Suprapubic skin (tissue), 3 donors: ENCODE results near the gene GPC5.

Source experiments
- CTCF ChIP-seq, 2 donors: fragments of 200-600 bp in 1 of 2; fragments of 450-650 bp in 1 of 2; sonication (generic) in 1 of 2; IDR thresholded peaks; one replicate each; pipeline ENCODE4 v1.5.1; 2016 to 2019; ENCODE audit warnings: antibody characterized with exemption in 2 of 2, mild to moderate bottlenecking in 1 of 2, moderate library complexity in 1 of 2
- POLR2A ChIP-seq, 2 donors: fragments of 450-650 bp; IDR thresholded peaks; one replicate each; pipeline ENCODE4 v1.6.1; 2017; ENCODE audit warnings: antibody characterized with exemption in 2 of 2, mild to moderate bottlenecking in 2 of 2, moderate library complexity in 2 of 2

DNA sequence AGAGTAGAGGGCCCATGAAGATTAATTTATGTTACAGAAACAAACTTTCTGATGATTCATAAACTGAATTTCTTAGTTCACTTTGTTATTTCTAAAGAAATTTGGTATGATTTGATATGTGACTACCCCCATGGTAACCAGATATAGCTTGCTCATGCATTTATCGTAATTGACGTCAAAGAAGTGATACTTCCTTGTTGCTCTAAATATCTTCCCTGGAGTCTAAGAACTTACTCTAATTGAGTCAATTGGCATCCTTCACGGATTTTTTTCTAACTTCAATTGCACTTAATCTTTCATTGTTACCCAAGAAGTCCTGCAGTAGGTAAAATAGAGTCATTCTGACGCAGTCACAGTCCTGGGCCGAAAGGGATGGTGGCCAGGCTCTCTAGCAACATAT, 240.9 kb downstream of the GPC5 start:
- no peak for TF ChIP-seq POLR2A (IDR thresholded peaks at IDR 0.05)
- TF ChIP-seq CTCF (IDR thresholded peaks at IDR 0.05), result no peak
